SKM-1 (cell line): ENCODE measurements around the gene IGSF21.
"Not testable (repeated sequence)": the region's sequence is repeated elsewhere in the genome, so short reads cannot be mapped to it uniquely, and the experiment has no call there.

Source experiments
- DNase-seq: peaks from one replicate; lab custom pipeline; 2025; ENCODE audit not compliant: unreplicated experiment; lab: John Stamatoyannopoulos, UW

Gene IGSF21

DNA sequence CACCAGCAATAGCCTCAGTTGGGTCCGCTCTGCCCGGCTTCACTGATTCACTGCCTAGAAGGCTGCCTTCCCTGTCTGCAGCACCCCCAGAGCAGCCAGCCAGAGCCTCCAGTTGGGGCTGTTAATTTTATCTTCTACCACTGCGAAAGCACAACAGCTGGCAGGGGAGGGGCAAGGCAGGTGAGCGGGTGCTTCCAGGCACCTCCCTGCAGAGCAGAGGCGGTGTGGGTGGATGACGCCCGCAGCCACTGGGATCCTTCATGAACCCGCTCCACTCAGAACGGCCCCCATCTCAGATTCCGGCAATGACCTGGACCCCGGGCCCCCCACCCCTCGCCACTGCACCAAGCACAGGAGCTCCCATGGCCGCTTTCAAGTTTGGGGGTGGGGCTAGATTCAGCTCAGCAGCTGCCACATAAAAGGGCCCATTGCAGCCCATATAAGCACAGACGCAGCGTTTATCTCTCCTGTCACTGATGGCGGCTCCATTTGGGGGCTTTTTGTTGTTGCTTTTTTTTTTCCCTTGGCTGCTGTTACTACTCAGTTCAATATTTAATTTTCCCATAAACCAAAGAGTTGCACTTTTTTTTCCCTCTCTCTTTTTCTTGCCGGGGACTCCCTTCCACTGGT is 245.2 kb downstream of the IGSF21 start:
- DNase-seq: no peak

GRCh38 chr1:18353528-18353927 is 245.9 kb downstream of the IGSF21 start:
- DNase-seq: no peak

DNA sequence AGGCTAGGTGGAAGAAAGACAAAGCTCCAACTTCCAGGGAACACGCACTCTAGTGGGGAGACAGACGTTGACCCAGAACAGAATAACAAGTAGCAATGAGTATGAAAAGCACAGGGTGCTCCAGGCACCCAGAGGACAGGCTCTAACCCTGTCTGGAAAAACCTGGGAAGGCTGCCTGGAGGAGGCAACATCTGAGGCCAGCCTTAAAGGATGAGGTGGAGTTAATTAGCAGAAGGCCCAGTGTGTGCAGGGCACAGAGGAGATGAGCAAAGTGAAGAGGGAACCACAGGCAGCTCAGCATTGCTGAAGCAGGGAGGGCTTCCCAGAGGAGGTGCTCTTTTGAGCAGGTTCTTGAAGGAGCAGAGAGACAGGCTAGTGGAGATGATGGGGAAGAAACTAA is 246.4 kb downstream of the IGSF21 start:
- no peak for DNase-seq

DNA sequence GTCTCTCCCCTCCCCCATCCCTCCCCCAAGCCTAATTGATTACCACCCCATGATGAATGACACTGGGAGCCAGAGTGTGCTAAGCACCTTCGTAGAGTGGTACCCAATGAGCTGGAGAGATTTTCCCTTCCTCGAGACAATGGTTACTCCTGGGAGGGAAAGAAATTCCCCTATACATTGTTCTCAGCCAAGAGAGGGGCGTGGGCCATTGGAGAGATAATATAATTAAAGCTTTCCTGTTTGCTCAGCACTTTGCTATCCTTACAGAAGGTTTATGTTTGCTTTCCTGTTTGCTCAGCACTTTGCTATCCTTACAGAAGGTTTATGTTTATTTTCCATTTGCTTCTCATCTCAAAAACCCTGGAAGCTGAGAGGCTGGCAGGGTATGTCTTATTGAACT is 247.0 kb downstream of the IGSF21 start:
- DNase-seq: no peak

DNA sequence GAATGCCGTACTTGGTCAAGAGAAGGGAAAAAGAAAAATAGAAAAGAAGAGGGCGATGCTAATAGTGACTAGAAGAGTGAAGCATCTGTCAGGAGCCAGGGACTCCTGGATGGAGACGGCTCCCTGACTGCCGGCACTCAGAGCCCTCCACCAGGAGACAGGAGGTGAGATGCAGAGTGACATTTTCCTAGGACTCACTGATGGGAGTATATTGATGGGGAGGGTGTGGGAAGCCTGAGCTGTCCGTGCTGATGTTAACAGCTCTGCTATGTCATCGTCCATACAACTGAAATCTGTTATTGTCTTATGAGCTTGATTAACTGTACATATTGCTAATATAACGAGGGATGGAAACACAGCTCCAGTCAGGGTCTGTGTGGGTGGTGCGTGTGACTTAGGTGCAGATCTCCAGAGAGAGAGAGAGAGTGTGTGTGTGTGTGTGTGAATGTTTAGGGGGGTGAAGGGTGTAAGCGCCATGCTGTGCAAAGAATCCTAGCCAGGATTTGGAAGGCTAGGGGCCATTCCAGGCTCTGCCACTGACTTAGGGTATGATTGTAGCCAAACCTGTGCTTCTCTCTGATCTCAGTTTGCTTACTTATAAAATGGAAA is 250.1 kb downstream of the IGSF21 start:
- no peak for DNase-seq

DNA sequence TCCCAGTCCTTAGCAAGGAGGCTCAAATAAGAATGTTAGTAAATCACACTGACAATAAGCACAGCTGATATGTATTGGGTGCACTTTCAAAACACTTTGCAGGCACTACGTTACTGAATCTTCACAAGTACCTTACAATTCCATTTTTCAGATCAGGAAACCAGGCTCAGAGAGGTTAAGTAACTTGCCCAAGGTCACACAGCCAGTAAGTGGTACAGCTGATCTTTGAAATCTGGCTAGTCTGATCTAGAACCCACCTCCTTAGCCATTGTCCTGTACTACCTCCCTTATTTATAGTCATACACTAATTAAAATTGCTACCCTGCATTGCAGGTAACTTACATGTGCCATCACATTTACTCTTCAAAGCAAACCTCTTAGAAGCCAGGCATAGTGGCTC is 251.0 kb downstream of the IGSF21 start:
- no peak for DNase-seq

- DNase-seq: no peak
Measured at GRCh38 chr1:18360251-18360650, 252.7 kb downstream of the IGSF21 start.

DNA sequence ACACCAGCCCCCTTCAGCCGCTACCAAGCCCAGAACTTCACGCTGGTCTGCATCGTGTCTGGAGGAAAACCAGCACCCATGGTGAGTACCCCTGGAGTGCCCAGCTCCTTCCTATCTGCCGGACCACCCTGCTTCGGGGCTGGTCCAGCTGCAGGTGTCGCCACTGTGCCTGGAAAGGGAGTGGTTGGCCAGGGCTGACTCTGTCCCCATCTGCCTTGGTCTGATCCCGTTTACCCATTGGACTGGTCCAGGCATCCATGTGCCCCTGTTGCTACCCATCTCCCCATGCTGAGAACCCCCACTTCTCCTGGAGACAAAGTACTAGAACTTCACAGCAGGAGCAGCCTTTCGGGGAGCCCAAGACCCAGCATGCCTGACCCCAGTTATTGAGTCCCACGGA is 254.6 kb downstream of the IGSF21 start:
- no peak for DNase-seq

DNA sequence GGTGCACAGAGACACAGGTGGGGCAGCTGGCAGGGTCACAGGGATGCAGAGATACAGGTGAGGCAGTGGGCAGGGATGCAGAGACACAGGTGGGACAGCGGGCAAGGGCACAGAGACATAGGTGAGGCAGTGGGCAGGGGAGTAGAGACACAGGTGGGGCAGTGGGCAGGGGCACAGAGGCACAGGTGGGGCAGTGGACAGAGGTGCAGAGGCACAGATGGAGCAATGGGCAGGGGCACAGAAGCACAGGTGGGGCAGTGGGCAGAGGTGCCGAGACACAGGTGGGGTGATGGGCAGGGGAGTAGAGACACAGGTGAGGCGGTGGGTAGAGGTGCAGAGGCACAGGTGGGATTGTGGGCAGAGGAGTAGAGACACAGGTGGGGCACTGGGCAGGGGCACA is 255.8 kb downstream of the IGSF21 start:
- DNase-seq: no peak

DNA sequence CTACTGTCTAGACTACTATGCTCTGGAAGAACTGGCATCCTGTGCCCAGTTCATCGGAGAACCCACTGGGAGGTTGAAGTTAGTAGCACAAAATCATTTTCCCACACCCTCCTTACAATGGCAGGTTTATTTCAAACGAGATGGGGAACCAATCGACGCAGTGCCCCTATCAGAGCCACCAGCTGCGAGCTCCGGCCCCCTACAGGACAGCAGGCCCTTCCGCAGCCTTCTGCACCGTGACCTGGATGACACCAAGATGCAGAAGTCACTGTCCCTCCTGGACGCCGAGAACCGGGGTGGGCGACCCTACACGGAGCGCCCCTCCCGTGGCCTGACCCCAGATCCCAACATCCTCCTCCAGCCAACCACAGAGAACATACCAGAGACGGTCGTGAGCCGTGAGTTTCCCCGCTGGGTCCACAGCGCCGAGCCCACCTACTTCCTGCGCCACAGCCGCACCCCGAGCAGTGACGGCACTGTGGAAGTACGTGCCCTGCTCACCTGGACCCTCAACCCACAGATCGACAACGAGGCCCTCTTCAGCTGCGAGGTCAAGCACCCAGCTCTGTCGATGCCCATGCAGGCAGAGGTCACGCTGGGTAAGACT is 257.6 kb downstream of the IGSF21 start:
- DNase-seq: no peak

DNA sequence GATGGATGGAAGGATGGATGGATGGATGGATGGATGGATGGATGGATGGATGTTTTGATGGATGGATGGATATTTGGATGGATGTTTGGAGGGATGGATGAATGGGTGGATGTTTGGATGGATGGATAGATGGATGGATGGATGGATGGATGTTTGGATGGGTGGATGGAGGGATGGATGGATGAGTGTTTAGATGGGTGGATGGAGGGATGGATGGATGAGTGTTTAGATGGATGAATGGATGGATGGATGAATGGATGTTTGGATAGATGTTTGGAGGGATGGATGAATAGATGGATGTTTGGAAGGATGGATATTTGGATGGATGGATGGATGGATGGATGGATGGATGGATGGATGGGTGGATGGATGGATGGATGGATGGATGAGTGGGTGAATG is 264.9 kb downstream of the IGSF21 start:
- DNase-seq: not testable (repeated sequence)

DNA sequence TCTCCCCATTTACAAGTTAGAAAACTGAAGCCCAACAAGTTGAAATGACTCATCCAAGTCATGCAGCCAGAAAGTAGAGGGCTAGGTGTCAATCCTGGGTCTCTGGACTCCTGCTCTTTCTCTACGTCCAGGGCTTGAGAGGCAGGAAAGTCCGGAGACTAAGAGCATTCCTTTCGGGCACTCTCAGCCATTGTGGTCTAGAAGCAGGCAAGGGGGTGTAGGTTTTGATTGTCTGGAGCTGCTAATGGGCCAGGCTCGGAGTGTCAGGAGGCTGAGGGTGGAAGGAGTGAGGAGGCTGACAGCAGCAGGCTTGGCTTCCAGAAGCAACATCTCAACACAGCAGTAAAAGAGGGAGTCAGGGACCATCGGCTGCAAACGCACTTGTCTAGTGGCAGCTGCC is 265.6 kb downstream of the IGSF21 start:
- no peak for DNase-seq

GRCh38 chr1:18373882-18374493 is 266.4 kb downstream of the IGSF21 start:
- DNase-seq: no peak

- DNase-seq: no peak
Measured at GRCh38 chr1:18376661-18377060, 269.1 kb downstream of the IGSF21 start.

DNA sequence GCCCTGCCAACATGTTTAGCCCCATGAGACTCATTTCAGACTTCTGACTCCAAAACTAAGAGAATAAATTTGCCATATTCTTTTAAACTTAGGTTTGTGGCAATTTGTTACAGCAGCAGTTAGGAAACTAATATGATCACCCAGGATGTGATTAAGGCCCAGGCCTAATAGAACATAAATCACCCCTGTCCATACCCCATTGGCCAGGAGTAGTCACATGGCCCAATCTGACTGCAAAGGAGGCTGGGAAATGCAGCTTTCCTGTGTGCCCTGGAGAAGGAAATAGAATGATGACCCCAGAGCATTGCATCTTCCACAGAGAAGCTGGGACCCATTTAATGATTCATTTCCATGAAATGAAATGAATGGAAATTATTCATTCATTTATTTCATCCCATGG is 272.7 kb downstream of the IGSF21 start:
- no peak for DNase-seq

DNA sequence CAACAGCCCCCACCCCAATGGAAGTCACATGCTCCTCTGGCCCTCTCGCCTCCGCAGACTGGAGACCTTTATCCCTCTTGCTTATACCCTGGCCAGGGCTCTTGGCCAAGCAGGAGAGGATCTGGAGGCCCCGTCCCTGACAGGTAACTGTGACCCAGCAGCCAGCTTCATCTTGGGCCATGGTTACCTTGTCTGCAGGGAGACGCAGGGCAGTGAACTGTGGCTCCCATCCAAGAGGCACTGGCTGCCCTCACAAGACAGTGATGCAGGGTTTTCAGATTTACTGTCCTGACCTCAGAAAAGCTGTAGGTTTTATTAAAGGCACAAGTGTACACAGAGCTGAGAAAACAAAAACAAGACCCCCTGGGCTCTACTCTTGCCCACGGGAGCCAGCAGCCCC is 276.5 kb downstream of the IGSF21 start:
- no peak for DNase-seq

DNA sequence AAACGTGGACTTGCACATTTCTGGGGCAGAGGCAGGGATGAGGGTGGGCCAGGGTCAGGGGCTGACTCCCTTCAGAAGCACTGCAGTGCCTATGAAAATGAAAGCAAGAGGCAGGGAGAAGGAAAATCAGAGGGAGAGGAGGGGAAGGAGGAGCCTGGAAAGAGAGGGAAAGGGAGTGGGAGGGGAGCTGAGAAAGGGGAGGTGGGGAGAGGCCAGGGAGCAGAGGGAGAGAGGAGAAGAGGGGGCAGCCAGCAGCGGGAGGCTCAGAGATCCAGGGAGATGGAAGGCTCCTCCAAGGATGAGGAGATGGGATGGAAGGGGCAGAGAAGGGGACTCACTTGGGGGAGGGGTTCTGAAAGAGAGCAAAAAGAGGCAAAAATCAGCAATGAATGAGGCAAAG is 276.9 kb downstream of the IGSF21 start:
- DNase-seq: no peak

DNA sequence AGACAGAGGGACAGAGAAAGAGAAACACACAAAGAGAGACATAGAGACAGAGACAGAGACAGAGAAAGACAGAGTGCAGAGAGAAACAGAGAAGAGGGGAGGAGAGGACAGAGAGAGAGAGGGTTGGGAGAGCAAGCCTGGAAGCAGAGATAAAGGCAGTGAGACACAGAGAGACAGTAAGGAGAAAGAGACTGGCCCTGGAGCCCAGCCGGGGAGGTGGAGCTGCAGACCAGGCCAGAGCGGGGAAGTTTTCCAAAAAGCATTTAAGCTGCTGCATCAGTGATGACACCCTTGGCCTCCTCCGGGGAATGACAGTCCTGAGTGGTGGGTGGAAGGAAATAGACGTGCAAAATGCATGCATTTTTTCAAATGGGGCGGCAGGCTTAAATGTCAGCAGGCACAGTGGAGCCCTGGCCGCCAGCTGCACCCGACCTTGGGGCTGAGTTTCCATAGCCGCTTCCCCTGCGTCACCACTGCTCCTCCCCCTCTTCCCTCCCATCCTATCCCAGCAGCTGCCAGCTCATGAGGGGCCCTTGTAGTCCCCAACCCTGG is 277.7 kb downstream of the IGSF21 start:
- no peak for DNase-seq

DNA sequence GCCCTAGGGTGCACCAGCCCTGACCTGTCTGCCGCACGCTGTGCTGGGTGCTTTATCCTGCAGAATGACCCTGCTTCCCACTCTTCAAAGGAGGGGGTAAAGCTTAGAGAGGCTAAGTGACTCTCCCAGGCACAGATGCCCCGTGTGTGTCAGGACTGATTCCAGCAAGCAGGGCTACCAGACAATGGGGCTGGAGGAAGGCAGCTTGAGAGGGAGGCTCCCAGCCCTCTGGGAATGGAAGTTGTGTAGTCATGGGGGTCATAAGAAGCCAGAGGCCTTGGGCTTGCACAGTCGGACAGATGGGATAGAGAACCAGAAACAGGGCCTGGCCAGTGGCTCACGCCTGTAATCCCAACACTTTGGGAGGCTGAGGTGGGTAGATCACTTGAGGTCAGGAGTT is 279.0 kb downstream of the IGSF21 start:
- no peak for DNase-seq

DNA sequence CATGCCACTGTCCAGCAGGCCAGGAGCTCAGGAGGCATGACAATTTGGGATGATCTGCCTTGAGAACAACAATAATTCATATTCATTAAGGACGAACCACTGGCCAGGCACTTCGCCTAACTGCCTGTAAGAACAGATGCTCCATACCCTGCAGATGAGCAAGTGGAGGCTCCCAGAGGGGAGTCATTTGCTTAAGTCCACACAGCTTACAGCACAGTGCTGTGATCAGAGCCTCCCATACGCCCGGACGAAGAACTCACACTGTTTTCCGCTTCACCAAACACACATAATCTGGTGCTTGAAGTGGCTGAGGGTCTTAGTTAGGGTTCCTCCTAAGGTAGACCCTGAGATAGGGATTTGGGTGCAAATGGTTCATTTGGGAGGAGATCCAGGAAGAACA is 279.7 kb downstream of the IGSF21 start:
- no peak for DNase-seq

- DNase-seq: no peak
Measured at GRCh38 chr1:18390953-18391352, 283.4 kb downstream of the IGSF21 start.

DNA sequence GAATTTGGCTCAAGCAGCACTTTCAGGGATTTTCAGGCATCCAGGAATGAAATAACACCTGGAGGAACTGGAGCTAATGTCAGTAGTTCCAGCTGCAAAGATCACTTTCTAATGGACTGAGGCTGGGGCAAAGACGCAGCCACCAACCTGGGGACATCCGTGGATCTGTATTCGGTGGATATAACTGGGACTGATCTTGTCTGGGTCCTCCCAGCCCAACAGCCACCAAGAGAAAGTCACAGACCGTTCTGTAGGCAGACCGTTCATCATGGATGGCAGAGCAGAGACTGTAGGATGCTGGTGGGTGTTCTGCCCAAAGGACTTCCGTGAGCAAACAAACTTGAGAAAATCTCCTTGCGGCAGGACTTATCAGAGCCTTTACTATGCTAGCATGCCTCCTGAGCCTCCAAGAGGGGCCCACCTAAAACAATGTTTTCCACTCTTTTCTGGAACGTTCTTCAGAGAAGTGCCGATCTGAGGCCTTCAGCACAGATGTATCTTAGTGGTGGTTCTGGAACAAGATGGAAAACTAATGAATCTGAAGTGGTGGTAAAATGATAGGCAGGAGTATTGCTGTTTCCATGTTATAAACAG is 287.1 kb downstream of the IGSF21 start:
- DNase-seq: no peak
